GM19438 (cell line): ENCODE measurements around the gene GRK1.

Experiments used
- ATAC-seq: cut with Tn5 transposase; IDR thresholded peaks from one replicate; pipeline ENCODE4 v1.9.1; 2021; ENCODE audit warnings: low read depth; ENCODE audit not compliant: unreplicated experiment

The GRK1 gene

DNA sequence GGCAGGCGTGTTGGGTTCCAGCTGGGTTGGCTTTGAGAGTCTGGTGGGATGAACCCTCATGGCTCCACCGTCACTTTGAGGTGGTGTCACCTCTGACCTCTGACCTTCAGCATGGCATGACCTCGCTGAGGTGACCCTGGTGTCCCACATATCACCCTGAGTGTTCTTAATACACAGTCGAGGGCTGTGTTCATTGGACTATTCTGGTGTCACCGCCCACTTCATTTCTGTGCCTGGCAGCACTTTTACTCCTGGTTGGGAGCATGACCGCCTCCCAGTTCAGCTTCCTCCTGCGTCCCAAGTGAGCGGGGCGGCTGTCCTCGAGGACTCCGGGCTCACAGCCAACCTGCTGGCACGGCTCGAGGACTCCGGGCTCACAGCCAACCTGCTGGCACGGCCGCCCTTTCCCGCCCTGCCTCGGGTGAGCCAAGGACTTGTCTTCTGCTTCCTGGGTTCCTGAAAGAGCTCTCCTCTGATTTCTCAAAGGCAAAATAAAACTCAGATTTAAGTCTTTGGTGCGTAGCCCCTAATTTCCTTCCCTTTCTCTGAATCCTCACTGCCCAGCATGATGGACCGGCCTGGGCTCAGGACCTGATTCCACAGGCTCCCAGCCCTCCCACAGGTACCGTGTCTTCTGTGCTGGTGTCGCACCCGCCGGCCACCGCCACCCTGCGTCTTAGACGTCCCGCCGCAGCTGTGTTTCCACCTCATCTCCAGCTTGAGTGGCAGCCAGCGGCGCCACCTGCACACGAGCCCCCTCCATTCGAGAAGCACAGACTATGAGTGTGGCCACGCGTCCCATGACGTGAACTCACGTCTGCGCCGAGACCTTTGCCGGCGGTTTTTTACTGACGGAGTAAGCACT is 19.4 kb upstream of the GRK1 start:
- no peak for ATAC-seq

GRCh38 chr13:113648216-113648610 is 18.8 kb upstream of the GRK1 start:
- ATAC-seq: no peak

- no peak for ATAC-seq
Observed at GRCh38 chr13:113649212-113649611, 17.8 kb upstream of the GRK1 start.

DNA sequence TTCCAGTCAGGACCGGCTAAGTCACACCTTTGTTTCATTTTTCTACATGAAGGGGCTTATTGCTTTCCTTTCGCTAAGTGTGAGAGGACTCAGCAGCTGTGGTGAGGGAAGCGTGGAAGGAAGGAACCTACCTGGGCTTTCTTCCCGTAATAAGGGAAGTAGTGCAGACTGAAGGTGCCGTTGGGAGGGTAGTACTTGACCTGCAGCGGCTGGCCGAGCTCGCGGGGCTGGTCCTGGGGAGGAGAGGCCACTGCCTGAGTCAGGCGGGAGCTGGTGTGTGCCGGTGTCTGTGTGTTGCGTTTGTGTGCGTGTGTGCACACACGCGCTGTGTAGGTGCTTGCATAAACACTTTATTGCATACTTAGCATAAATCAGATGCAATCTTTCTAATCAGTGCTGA is 16.7 kb upstream of the GRK1 start:
- no peak for ATAC-seq

DNA sequence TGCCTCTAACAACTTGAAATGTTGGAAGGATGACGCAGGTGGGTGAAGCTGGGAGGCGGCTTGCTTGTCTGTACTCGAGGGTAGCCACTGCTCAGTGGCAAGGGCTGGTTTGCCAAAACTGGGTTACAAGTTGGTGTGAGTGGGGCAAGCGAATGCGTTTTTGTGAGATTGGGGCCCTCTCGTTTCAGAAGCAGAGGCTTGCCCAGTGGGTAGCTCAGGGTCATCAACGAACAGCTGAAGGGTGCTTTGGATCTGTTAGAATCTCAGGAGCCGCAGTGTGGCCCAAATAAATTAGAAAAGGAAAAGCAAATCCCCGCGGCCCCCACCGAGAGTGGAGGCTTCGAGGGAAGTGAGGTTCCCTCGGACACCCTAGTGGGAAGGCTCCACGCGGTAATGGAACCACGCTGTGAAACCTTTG is 16.3 kb upstream of the GRK1 start:
- no peak for ATAC-seq

DNA sequence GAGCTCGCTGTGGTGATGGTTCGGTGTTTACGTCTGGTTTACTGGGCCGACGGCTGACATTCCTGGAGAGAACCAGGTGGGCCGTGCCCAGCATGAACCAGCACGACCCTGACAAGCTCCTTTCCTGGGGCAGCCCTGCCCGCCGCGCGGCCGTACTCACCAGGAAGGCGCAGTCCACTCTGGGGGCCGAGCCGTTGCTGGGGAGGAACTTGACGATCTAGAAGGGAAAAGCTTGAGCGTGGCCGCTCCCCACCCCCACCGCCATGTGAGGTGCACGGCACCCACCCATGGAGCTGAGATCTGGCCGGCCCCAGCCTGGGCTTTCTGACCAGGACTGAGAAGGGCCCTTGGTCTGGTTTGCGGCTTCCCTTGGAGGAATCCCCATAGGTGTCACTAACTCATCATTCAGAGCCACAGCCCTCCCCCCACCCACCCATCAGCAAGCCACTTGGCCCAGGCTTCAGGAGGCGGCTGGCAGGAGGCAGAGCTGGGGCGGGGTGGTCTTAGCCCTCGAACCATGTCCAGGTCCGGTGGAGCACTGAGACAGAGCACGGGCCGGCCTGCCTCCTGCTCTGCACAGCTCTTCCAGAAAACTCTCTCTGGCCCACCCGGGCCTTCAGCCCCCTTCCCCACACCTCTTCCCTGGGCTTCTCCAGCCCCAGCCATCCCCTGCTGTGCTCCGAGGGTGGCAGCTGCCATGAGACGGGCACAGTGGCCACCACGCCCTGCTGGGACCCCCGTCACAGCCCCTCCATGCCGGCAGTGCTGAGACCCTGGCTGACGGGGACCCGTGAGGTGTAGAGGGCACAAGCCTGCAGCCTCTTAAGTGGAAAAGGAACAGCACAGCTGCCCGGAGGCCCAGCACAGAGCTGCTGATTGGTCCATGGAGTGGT is 15.3 kb upstream of the GRK1 start:
- no peak for ATAC-seq

DNA sequence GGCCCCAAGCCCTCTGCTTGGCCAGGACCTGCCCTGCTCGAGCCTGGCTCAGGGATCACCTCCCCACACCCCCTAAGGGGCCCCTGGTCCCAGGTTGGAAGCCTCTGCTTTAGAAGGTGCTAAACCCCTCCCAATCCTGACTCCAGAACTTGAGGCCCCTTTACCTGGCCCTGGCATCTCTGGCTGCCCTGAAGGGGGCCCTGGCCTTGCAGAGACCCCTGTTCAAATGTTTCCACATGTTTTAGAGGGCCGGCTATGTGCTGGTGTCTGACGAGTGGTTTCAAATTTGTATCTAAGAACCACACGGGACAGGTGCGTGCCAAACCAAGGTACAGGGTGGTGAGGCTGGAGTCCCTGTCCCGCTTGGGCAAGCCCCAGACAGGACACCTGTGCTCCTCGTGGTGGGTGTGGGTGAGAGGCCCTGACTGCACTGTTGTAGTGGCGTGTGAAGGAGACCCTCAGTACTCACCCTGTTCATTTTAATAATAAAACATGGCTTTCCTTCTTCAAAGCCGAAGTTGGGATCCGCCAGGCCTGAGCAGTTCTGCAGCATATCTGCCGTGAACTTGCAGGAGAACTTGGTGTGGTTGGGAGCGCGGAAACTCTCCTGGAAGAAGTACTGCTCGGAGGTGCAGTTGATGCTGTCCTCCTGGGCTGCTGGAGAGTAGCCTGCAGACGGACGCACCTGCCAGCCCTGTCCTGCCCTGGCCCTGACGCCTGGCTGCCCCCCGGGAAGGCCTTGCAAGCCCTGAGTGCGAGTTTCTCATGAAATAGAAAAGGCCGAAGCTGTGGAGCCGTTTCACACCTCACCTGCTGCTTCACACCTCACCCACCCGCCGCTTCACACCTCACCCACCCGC is 14.4 kb upstream of the GRK1 start:
- ATAC-seq: no peak

- ATAC-seq: no peak
Observed at GRCh38 chr13:113653264-113654174, 13.5 kb upstream of the GRK1 start.

DNA sequence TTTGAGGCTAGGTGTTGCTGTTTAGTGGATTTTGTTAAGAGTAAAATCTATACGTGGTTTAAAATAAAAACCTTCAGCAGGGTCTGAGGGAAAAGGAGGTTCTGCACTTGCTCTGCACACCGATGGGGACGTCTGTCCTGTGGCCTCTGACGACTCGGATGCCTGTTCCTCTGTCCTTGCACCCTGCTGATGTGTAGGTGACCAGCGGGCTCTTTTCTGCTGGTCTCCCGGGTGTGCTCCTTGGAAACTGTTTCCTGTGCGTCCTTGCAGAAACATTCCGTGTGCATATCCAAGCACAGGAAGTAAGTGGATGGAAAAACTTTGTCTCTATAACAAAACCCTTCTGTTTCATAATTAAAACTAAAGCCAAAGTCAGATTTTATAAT is 12.9 kb upstream of the GRK1 start:
- no peak for ATAC-seq

- ATAC-seq: no peak
Observed at GRCh38 chr13:113654591-113655345, 12.3 kb upstream of the GRK1 start.

DNA sequence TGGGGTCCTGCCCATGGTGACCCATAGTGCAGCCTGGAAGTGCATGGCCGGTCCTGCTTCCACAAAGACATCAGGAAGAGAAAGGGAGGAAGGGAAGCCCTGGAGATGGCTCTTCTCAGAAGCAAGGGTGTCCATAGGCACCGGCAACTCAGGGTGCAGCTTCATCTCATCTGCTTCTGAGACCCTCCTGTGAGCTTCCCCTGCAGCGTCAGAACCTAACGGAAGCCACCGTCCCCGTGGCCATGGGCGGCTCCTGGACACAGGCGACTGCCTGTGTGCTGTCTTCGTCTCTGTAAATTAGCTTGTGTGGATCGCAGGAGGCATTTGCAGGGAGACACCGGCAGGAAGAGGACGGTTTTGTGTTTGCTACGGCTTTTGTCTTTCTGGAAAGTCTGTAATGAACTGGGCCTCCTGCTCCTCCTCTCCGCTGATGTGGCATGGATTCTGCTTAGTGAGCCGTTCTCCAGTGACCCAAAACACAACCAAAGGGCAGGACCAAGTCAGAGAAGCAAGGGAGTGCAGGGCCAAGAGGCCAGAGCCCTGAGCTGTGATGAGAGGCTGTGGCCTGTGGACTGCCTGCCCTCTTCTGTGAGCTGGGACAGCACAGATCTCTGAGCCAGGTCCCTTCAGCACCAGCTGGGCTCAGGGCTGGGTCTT is 11.5 kb upstream of the GRK1 start:
- ATAC-seq: no peak

GRCh38 chr13:113656003-113656588 is 10.9 kb upstream of the GRK1 start:
- ATAC-seq: no peak

GRCh38 chr13:113656831-113657671 is 10.0 kb upstream of the GRK1 start:
- ATAC-seq: no peak

GRCh38 chr13:113657851-113658741 is 8.9 kb upstream of the GRK1 start, which contains the start of gene ATP4B:
TSS of gene ATP4B (minus strand) at chr13:113658198. CDS start at chr13:113658144, 54 bp downstream.
- ATAC-seq: no peak

DNA sequence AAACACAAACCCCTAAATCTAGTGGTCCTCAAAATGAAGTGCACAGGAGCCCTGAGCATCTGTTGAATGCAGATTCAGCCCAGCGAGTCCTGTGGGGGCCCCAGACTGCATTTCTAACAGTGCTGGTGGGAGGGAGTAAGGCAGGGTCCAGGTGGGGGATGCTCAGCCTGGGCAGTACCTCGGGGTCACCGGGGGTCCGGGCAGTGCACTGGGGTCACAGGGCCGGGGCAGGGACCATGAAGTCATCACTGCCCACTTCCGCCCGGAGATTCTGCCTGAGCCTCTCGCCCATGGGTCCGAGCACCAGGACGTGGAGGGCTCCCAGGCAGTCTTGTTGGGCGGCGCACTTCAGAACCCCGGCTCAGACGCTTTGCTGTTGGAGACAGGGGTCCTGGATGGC is 8.2 kb upstream of the GRK1 start:
- ATAC-seq: no peak

DNA sequence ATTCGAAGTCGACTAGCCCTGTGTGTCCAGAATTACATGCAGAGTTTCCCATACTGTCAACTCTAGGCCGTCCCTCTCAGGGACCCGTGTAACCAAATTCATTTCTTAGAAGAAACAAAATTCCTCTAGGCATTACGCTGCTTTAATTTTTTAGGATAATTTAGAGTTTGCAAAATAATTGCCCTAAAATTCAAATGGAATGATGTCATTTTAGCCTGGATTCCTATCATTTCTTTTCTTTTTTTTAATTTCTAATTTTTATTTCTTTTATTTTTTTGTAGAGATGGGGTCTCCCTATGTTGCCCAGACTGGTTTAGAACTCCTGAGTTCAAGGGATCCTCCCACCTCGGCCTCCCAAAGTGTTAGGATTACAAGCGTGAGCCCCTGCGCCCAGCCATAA is 7.7 kb upstream of the GRK1 start:
- no peak for ATAC-seq
